Measurements from ENCODE around the gene TTC16. TPM values are rescaled to one million over a fixed set of nuclear protein-coding genes. Genes with fewer than 3 reads are reported as not detected.
A peak's percentile ranks its signal among the peaks of the same experiment; 100 is the strongest.

The TTC16 gene
- total RNA-seq, 1 donor from 2014 or later: 0.41 TPM

- no peaks in the 10 kb centered on the region for H3K27me3 ChIP-seq
- no peaks in the 10 kb centered on the region for H3K9me3 ChIP-seq
- peak overlapping the region; percentile 86 for H3K27ac ChIP-seq
- intact Hi-C loops (cut with DNase I): no loop called here
- ATAC-seq: peak; percentile 99
- TF ChIP-seq CTCF (IDR thresholded peaks at IDR 0.05): no peak
- no peaks in the 10 kb centered on the region for H3K36me3 ChIP-seq
- peak overlapping the region; percentile 43 for H3K4me3 ChIP-seq
- H3K4me1 ChIP-seq: peaks cover 4% of the 10 kb centered on the region
- DNase-seq: peak; percentile 98
Observed at GRCh38 chr9:127698985-127699670, 16.8 kb upstream of the TTC16 start.

GRCh38 chr9:127700140-127700539 is 15.7 kb upstream of the TTC16 start:
- ATAC-seq (no peak), DNase-seq (no peak)
- intact Hi-C loops (cut with DNase I): no loop called here
- peak overlapping the region; percentile 86 for H3K27ac ChIP-seq
- no peaks in the 10 kb centered on the region for H3K9me3 ChIP-seq
- H3K4me1 ChIP-seq: peaks cover 4% of the 10 kb centered on the region
- TF ChIP-seq CTCF (IDR thresholded peaks at IDR 0.05): no peak
- no peaks in the 10 kb centered on the region for H3K27me3 ChIP-seq
- H3K4me3 ChIP-seq: no peak overlapping the region
- no peaks in the 10 kb centered on the region for H3K36me3 ChIP-seq

GRCh38 chr9:127700594-127701255 is 15.2 kb upstream of the TTC16 start:
- Histone ChIP-seq H3K9me3 (no peaks in the 10 kb centered on the region), H3K4me3 (no peak overlapping the region), H3K27ac (no peak overlapping the region), H3K4me1 (peaks cover 4% of the 10 kb centered on the region), H3K36me3 (no peaks in the 10 kb centered on the region), H3K27me3 (no peaks in the 10 kb centered on the region)
- no peak for ATAC-seq
- TF ChIP-seq CTCF (IDR thresholded peaks at IDR 0.05): no peak
- intact Hi-C loops (cut with DNase I): no loop called here
- DNase-seq: no peak

- no peaks in the 10 kb centered on the region for H3K9me3 ChIP-seq
- H3K4me3 ChIP-seq: no peak overlapping the region
- no peak for ATAC-seq
- H3K4me1 ChIP-seq: peaks cover 4% of the 10 kb centered on the region
- no peaks in the 10 kb centered on the region for H3K36me3 ChIP-seq
- no peaks in the 10 kb centered on the region for H3K27me3 ChIP-seq
- intact Hi-C loops (cut with DNase I): no loop called here
- H3K27ac ChIP-seq: no peak overlapping the region
- no peak for DNase-seq
- TF ChIP-seq CTCF (IDR thresholded peaks at IDR 0.05): no peak
Observed at GRCh38 chr9:127703289-127703946, 12.5 kb upstream of the TTC16 start.

- no peaks in the 10 kb centered on the region for H3K36me3 ChIP-seq
- no peaks in the 10 kb centered on the region for H3K27me3 ChIP-seq
- no peak overlapping the region for H3K27ac ChIP-seq
- DNase-seq: no peak
- H3K4me1 ChIP-seq: no peaks in the 10 kb centered on the region
- no peak overlapping the region for H3K4me3 ChIP-seq
- intact Hi-C loops (cut with DNase I): no loop called here
- no peaks in the 10 kb centered on the region for H3K9me3 ChIP-seq
- no peak for ATAC-seq
- no peak for TF ChIP-seq CTCF (IDR thresholded peaks at IDR 0.05)
Observed at GRCh38 chr9:127705577-127706379, 10.1 kb upstream of the TTC16 start.
